Measurements from ENCODE around the gene MFAP4.

The MFAP4 gene

DNA sequence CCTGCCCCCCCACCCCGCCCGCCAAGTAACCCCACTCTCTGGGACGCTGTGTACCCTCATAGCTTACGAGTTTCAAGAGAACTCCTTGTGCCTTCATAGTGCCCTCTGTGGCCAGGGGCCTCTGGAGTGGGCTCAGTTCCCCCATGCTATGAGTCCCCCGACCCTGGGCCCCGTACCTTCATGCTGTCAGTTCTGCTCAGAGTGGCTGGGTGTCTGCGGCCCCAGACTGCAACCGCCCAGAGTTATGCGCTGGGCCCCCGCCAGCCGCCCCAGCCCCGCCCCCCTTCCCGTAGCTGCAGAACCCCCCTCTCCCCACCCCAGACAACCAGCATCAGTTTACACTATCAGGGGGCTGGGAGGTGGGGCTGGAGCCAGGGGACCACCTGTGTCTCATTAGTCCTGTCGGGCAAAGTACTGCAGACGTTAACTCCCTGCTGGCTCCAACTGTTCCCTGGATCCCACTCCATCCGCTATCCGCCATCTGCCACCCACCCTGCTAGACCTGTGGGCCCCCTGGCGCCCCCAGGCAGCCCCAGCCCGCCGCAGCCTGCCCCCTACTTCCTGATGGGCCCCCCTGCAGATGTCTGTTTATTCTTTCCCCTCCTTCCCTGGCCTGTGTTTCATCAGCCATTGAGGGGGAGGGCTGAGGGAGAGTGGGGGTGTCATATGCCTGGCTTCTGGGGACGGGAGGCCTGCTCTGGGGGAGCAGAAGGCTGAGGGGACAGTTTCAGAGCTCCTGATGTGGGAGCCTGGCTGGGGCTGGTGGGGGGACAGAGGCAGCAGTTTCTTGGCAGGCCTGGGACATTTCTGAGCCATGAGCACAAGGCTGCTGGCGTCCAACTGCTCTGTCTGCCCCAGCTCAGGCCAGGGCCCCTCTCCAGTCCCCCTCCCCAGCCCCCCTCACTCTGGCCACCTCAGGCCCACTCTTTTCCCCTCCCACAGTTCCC, at the start of gene MFAP4:
TSS of gene MFAP4 (minus strand) at position 217 of the 947 bp plus-strand sequence. CDS start at position 182, 35 bp downstream.
- DNase-seq (ENCODE audit: low read depth): no peak

- no peak for DNase-seq (ENCODE audit: low read depth)
Measured at GRCh38 chr17:19433727-19434340, 46.8 kb upstream of the MFAP4 start.

GRCh38 chr17:19433255-19433654, 46.3 kb upstream of the MFAP4 start:
- no peak for DNase-seq (ENCODE audit: low read depth)

DNA sequence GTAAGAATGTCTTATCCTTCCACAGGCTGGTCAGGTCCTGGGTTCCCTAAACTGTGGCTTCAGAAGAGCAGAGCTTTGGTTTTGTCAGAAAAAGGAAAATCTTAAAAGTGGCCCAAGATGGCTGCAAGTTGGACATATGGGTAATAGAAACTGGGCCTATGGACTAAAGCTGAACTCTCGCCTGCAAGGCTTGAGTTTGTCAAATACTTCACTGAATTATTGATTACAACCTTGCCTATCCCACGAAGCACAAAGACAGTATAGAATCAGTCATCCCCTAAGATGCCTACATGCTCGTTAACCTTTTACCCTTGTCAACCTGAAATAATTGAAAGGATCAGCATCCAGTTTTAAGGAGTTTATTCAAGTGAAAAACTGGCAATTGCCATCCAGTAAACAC, 44.7 kb upstream of the MFAP4 start:
- no peak for DNase-seq (ENCODE audit: low read depth)

DNA sequence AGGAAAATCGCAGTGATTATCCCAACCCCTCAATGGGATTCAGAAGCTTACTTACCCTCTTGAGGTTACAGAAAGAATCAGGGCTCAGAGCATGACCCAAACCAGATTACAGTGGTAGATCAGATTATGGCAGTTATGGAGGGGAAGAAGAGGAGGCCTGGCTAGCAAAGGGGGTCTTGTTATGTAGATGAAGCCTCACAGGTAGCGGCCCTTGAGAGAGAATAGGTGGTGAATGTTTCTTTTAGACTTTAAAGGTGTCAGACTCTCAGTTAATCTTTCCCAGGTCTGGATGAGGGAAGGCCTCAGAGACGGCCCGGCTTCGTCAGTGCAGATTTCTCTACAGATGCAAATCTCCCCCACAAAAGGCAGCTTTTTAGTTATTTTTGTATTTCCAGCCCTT, 39.6 kb upstream of the MFAP4 start:
- DNase-seq (ENCODE audit: low read depth): no peak

GRCh38 chr17:19424934-19425868, 38.2 kb upstream of the MFAP4 start:
- DNase-seq (ENCODE audit: low read depth): no peak

- no peak for DNase-seq (ENCODE audit: low read depth)
Measured at GRCh38 chr17:19421926-19422325, 34.9 kb upstream of the MFAP4 start.

- no peak for DNase-seq (ENCODE audit: low read depth)
Measured at GRCh38 chr17:19421219-19421618, 34.2 kb upstream of the MFAP4 start.

DNA sequence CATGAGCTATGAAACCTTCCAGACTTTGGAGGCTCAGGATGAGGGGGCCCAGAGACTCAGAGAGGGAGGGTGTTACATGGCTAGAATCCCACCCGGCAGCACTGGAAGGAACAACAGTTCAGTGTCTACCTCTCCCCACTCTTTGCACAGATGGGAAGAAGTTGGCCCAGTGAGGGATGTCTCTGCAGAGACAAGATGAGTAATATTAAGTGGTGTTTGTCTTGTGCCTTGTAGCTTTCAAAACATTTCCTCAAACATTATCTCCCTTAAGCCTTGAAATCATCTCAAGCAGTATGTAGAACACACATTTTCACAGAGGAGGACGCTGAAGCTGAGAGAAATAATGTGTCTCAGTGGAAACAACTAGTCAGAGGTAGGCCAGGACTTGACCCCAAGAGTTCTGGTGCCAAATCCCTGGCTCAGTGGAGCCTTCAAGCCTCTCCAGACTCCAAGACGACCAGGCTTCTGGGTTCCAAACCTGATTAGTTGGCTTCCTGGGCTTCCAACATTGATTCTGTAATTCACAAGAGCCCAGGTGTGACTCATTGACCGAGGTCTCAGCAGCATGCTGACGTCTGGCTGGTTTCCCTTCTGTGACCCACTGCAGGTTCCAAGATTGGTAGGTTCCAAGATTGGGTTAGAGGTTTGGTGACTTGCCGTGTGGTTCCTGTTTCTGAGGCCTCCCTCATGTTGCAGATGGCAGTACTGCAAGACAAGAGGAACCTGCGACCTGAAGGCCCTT, 31.4 kb upstream of the MFAP4 start:
- no peak for DNase-seq (ENCODE audit: low read depth)

- no peak for DNase-seq (ENCODE audit: low read depth)
Measured at GRCh38 chr17:19417611-19418010, 30.6 kb upstream of the MFAP4 start.

GRCh38 chr17:19415806-19416775, 29.1 kb upstream of the MFAP4 start:
- no peak for DNase-seq (ENCODE audit: low read depth)

DNA sequence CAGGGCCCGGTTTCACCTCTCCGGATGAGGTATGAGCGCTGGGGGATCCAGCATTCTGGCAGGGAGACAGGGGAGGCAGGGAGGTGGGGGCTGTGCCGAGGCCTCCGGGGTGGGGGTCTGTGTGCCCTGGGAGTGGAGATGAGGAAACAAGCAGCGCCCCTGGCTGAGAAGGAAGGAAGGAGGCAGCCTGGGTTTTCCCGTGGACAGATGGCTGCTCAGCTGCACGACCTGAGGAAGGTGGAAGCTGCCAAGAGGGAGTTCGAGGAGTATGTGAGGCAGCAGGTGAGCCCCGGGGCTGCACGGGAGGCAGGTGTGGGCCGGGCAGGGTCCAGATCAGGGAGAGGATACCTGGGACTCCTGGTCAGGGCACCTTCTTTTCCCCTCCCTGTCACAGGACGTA, 28.3 kb upstream of the MFAP4 start:
- no peak for DNase-seq (ENCODE audit: low read depth)

DNA sequence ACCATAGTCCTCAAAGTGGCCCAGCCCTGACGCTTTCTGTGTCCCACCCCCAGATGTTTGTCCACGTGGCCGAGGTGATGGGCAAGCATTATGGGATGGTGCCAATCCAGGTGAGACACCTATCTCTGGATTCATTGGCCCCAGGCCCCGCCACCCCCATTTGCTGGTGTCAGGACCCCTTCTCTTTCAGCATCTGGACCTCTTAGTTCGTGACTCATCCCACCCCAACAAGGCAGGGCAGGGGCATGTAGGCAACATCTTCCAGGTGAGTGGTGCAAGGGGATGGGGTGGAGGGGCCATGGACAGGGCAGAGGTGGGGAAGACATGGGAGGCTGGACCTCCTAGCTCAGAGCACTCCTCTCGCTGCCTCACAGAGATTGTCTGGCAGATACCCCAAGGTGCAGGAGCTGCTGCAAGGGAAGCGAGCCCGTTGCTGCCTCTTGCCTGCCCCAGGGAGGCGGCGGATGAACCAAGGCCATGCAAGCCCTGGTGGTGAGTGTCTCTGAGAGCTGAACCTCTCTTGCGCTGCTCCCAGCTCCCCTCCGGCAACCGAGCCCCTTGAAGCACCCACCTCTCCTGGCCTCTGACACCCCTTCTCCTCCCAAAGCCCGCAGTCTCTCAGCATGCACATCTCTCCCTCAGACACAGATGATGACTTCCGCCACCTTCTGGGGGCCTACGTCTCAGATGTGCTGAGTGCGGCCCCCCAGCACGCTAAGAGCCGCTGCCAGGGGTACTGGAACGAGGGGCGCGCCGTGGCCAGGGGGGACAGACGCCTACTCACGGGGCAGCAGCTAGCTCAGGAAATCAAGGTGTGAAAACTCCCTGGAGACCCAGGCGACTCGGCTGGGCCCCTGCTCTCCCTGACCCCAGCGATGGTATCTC, 27.6 kb upstream of the MFAP4 start:
- DNase-seq (ENCODE audit: low read depth): no peak

GRCh38 chr17:19413761-19414160, 26.8 kb upstream of the MFAP4 start:
- DNase-seq (ENCODE audit: low read depth): no peak

DNA sequence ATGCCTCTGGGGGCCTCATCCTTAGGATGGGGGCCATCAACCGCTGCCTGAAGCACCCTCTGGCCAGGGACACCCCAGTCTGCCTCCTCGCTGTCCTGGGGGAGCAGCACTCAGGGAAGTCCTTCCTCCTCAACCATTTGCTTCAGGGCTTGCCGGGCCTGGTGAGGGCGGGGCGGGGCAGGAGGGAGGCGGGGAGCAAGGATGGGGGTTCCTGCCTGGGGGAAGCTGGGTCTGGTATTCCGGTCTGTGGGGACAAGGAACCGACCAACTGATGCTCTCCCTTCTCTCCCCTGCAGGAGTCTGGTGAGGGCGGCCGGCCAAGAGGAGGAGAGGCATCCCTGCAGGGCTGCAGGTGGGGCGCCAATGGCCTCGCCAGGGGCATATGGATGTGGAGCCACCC, 26.0 kb upstream of the MFAP4 start:
- no peak for DNase-seq (ENCODE audit: low read depth)

DNA sequence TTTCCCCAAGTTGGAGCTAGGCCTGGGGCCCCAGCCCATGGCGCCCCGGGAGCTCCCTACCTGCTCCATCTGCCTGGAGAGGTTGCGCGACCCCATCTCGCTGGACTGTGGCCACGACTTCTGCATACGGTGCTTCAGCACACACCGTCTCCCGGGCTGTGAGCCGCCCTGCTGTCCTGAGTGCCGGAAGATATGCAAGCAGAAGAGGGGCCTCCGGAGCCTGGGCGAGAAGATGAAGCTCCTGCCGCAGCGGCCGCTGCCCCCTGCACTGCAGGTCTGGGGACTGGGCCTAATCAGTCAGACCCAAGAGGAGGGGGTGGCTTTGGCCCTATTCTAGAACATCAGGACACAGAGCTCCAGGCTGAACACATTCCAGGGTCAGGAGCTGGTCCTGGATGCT, 25.5 kb upstream of the MFAP4 start:
- no peak for DNase-seq (ENCODE audit: low read depth)

- no peak for DNase-seq (ENCODE audit: low read depth)
Measured at GRCh38 chr17:19411631-19412030, 24.6 kb upstream of the MFAP4 start.

GRCh38 chr17:19410875-19411620, 24.1 kb upstream of the MFAP4 start, which contains the start of gene RNF112:
RNF112 (plus strand) TSS chr17:19411232; CDS start chr17:19411409, 177 bp downstream.
- DNase-seq (ENCODE audit: low read depth): no peak

DNA sequence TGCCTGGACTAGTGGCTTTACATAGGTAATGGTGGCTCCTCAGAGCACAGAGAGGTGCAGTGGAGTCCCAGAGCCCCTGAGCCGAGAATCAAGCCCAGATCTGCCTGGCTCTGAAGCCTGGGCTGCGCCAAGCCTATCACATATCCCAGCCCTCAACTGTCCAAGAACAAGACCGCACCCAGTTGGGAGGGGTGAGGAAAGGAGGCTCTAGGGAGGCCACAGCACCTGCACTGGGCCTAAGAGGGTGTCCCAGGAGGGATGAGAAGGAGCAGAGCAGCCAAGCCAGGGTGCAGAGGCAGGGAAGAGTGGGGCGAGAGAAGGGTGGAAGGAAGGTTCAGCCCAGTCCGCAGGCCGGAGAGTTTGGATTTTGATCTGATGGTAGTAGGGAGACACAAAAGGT, 23.1 kb upstream of the MFAP4 start:
- no peak for DNase-seq (ENCODE audit: low read depth)

Measured in stimulated activated CD8-positive, alpha-beta memory T cell treated with anti-CD3 and anti-CD28 coated beads, Interleukin-15, amount 100 ng/mL, for 24 hours (primary cell).